AG04449 (cell line): ENCODE data around the gene SNRPA.
"Not testable (repeated sequence)": the region's sequence is repeated elsewhere in the genome, so short reads cannot be mapped to it uniquely, and the experiment has no call there.

Experiments
- CTCF ChIA-PET: fragments of 350-600 bp; formaldehyde crosslinking; extraction: SDS; loops from one replicate; lab custom pipeline; 2021; ENCODE audit warnings: antibody characterized with exemption; lab: Yijun Ruan, JAX
- POLR2A ChIA-PET: fragments of 400-600, 350-600 bp; formaldehyde crosslinking; extraction: SDS; loops from one replicate; lab custom pipeline; 2020; ENCODE audit warnings: antibody characterized with exemption, inconsistent platforms; lab: Yijun Ruan, JAX
- DNase-seq: peaks from one replicate; pipeline ENCODE4 v3.0.0-alpha.2; 2010; ENCODE audit warnings: low read depth, low spot score
- H3K4me3 ChIP-seq: 2 replicates; pipeline ENCODE4 v1.5.1; 2011; ENCODE audit warnings: low read depth, mild to moderate bottlenecking, control low read depth, low read length
- CTCF ChIP-seq: IDR thresholded peaks from one replicate; pipeline ENCODE4 v1.5.1; 2011; ENCODE audit warnings: mild to moderate bottlenecking, moderate library complexity, low read length, control low read depth, inconsistent platforms; ENCODE audit not compliant: insufficient read depth; ENCODE audit errors: missing control alignments

SNRPA gene

GRCh38 chr19:40768869-40769268 lies 17.9 kb downstream of the SNRPA start:
- DNase-seq, result no peak
- ChIA-PET CTCF (no interaction called here), POLR2A (interaction anchor here (1.0 kb wide), 1 partner anchor 9 kb away, joined by 5 read pairs; the partner anchor contains the start of gene RAB4B)
- H3K4me3 ChIP-seq, result no peak overlapping the region
- TF ChIP-seq CTCF, result no peak

DNA sequence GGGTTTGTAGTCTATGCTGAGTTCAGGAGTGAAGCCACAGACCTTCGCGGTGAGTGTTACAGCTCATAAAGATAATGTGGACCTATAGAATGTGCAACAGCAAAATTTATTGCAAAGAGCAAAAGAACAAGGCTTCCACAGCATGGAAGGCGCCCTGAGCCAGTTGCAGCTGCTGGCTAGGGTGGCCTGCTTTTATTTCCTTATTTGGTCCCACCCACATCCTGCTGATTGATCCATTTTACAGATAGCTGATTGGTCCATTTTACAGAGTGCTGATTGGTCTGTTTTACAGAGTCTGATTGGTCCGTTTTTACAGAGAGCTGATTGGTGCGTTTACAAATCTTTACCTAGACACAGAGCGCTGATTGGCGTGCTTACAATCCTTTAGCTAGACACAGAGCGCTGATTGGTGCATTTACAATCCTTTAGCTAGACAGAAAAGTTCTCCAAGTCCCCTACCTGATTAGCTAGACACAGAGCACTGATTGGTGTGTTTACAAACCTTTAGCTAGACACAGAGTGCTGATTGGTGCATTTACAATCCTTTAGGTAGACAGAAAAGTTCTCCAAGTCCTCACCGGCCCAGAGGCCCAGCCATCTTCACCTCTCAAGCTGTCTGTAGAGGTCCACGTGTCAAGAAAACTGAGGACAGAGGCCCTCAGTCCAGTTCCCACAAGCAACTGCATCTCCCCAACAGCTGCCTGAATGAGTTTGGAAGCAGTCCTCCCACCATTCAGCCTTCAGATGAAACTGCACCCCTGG lies 20.3 kb downstream of the SNRPA start:
- POLR2A ChIA-PET, result interaction anchor here (1.1 kb wide), 1 partner anchor 13 kb away, joined by 3 read pairs; no protein-coding TSS in a partner anchor
- CTCF ChIA-PET, H3K4me3 ChIP-seq, DNase-seq: not testable (repeated sequence)

DNA sequence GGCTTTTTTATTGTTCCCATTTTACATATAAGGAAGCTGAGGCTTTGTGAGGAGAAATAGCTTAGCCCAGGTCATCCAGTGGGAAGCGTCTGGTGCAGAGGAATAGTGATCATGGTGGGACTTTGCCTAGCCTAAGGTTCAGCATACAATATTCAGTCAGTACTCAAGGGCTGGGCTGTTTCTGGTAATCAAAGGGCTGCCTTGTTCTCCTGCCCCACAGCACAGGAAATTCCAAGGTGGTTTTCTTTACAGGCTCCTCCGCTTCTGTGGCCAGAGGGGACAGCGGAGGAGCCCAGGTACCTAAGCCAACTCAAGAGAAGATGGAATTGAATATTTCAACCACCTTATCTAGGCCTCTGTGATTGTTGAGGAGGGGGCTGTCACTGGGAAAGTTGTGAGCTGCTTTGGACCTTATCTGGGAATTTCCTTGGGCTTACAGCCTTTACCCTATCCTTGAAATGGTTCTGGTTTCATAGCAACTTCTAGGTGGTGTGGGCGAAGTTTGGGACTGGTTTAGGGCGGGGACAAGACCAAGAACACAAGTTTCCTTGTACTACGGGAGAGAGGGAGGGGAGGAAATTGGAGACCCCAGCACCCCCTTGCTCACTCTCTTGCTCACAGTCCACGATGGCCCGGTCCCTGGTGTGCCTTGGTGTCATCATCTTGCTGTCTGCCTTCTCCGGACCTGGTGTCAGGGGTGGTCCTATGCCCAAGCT lies 24.1 kb downstream of the SNRPA start, which contains the start of gene MIA:
Gene MIA, plus strand, starts transcription at position 606 of the 716 bp plus-strand sequence. Its CDS starts 22 bp downstream, at position 628.
- H3K4me3 ChIP-seq, result no peak within 1 kb of the TSS
- no peak for TF ChIP-seq CTCF
- CTCF ChIA-PET, result interaction anchor here (1.3 kb wide), 1 partner anchor 17 kb away, joined by 3 read pairs; no protein-coding TSS in a partner anchor
- POLR2A ChIA-PET, result no interaction called here
- no peak for DNase-seq

DNA sequence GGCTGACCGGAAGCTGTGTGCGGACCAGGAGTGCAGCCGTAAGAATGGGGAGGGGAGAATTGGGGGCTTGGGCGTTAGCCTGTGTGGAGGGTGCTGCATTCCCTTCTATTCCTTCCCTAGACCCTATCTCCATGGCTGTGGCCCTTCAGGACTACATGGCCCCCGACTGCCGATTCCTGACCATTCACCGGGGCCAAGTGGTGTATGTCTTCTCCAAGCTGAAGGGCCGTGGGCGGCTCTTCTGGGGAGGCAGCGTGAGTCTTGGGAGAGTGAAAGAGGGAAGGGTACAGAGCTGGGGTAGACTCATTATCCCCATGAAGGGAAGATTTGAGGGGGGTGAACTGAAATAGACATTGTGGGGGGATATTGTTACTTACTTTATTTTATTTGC lies 24.6 kb downstream of the SNRPA start:
- no peak for DNase-seq
- TF ChIP-seq CTCF, result no peak
- POLR2A ChIA-PET, result no interaction called here
- H3K4me3 ChIP-seq, result no peak overlapping the region
- CTCF ChIA-PET, result no interaction called here

- no peak for TF ChIP-seq CTCF
- ChIA-PET POLR2A (no interaction called here), CTCF (interaction anchor here (1.2 kb wide), 1 partner anchor 10 kb away, joined by 4 read pairs; no protein-coding TSS in a partner anchor)
- H3K4me3 ChIP-seq, result no peak overlapping the region
- DNase-seq, result no peak
Observed at GRCh38 chr19:40776364-40776763, 25.4 kb downstream of the SNRPA start.

GRCh38 chr19:40776932-40777644 lies 26.1 kb downstream of the SNRPA start:
- POLR2A ChIA-PET, result interaction anchor here (0.9 to 1.6 kb wide), 7 partner anchors 18 to 61 kb away, joined by 3 to 10 read pairs (median 4); partner anchors contain the start of genes COQ8B and ITPKC
- peak overlapping the region; percentile 57 for H3K4me3 ChIP-seq
- no peak for TF ChIP-seq CTCF
- peak; percentile 42 for DNase-seq
- CTCF ChIA-PET, result interaction anchor here (1.2 to 3.8 kb wide), 5 partner anchors 9 to 43 kb away, joined by 3 to 23 read pairs (median 4); partner anchors contain the start of gene EGLN2
